HG03139 (cell line): Measurements from ENCODE around the gene AMZ1.
"Not testable (repeated sequence)": the region's sequence is repeated elsewhere in the genome, so short reads cannot be mapped to it uniquely, and the experiment has no call there.

Experiments used
- ATAC-seq: cut with Tn5 transposase; IDR thresholded peaks from one replicate; pipeline ENCODE4 v1.9.1; 2021; ENCODE audit not compliant: unreplicated experiment

The AMZ1 gene

DNA sequence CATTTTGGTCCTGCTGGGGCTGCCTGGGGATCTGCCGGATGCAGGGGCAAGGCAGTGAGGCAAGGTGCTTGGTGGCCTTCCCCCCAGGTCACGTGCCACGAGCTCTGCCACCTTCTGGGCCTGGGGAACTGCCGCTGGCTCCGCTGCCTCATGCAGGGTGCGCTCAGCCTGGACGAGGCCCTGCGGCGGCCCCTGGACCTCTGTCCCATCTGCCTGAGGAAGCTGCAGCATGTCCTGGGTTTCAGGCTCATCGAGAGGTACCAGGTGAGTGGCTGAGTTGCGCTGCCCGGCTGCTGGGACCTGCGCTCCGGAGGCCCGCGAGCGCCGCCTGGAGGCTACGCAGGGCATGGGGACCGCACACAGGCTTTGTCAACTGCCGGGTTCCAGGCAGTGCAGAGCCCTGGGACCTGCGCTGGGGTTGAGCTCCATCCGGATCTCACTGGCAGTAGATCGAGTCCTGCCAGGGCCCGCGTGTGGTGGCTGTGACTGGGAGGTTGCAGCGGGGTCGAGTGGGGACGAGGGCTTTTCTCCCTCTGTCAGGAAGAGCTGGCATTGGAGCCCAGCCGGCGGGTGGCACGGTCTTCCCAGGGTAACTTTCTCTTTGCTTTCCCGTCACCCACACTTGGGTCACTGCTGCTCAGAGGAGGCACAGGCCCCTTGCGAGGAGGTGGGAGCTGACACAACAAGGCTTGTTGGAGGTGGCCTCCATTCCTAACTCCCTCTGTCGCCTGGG, 21.7 kb downstream of the AMZ1 start:
- peak; percentile 75 for ATAC-seq

GRCh38 chr7:2710286-2710655, 22.3 kb downstream of the AMZ1 start:
- no peak for ATAC-seq

GRCh38 chr7:2710901-2711551, 23.0 kb downstream of the AMZ1 start:
- ATAC-seq, result peak; percentile 33

- ATAC-seq, result no peak
Measured at GRCh38 chr7:2711895-2712675, 24.1 kb downstream of the AMZ1 start.

DNA sequence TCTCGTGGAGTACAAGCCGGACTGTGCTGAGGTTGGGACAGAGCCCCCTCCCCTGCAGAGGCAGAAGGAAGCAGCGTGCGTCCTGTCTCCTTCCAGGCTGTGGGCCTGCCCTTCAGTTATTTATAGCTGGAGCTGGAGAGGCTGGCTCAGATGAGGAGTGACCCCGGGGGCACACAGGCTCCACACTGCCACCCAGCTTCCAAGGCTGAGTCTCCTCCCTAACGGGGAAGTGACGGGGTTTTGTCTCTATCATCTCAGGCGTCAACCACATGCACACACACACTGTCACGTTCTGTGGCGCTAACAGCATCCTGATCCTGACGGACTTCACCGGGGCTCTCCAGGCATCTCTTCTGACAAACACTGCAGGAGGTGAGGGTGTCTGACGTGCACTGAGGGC, 25.4 kb downstream of the AMZ1 start:
- no peak for ATAC-seq

DNA sequence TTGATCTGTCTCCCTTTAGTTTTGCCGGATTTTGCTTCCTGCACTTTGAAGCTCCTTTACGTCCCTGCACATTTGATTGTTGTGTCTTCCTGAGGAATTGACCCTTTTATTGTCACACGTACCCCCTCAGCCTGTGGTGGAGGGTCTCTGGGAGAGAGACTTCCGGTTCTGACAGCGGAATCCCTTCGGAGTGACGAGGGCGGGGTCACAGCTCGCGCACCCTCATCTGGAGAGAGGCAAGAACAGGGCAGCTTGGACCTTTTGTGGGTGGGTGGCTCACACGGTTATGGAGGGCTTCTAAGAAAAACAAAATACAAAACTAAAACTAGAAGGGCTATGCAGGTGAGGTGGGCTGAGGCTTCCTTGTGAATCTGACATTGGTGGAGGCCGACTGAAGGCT, 26.0 kb downstream of the AMZ1 start:
- ATAC-seq, result no peak

DNA sequence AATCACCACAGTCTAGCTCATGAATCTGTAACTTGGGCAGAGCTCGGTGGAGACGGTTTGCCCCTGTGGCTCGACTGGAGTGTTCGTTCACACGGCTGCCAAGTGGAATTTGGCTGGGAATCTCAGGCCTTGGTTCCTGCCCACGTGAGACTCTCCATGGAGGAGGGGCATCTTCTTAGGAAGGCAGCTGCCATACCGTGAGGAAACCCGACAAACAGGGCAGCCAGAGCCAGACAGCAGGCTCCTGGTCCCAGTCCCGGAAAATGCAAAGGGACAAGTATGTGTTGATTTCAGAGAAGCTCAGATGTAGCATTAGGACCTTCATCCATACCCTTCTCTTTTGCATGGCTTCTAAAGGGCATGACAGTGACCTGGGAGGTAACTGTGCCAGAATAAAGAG, 26.6 kb downstream of the AMZ1 start:
- ATAC-seq, result no peak

DNA sequence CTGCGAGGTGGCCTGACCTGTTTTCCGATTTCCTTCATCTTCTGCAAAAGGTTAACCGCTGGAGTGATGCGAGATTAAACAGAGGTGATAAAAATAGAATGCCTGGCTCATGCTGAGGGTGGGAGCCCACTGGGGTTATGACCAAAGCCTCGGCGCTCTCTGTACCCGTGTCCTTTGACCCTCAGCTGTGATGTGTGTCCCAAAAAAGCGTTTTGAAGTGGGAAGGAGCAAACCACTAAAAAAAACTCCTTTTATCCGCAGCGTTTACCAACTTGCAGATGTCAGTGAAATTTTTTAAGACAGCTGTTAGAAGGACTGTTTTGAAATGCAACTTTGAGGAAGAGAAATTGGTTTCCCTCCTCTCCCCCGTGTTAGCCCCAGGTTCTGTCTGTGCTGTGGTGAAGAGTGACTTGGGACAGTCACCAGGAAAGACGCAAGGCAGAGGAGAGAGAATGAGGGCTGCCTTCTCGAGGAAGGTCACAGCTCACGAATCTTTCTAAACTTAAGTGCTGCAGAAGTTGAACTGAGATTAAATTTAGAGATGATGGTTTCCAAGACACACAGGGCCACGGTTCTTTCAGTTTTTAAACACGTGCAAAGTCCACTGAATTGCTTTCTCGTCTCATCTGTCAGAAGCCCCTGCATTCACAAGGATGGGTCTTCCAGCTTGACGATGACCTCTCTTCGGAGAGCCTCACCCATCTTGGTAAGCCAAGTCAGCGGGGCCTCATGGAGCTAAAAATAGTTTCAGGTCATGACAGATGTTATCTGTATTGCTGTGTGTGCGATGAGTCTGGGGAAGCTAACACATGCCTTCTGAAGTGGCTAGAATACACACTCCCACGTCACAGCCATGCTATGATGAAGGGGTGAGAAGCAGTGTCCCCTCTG, 27.6 kb downstream of the AMZ1 start:
- ATAC-seq, result no peak

DNA sequence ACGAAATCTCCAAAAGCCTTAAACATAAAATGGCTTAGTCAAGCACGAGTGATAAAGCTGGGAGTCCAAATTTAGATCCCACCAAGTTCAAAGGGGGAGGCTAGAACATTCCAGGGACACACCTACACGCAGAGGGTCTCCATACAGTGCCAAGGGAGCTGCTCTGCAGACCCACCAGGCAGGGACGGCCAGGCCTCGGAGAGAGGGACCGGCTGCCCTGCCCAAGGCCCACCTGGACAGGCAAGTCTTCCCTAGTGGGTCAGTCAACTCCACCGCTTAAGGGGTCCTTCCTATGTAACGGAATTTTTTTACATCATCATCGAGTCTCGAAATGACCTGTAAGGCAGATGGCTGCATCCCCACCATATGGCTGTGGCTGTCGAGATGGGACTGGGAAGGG, 28.5 kb downstream of the AMZ1 start:
- no peak for ATAC-seq

DNA sequence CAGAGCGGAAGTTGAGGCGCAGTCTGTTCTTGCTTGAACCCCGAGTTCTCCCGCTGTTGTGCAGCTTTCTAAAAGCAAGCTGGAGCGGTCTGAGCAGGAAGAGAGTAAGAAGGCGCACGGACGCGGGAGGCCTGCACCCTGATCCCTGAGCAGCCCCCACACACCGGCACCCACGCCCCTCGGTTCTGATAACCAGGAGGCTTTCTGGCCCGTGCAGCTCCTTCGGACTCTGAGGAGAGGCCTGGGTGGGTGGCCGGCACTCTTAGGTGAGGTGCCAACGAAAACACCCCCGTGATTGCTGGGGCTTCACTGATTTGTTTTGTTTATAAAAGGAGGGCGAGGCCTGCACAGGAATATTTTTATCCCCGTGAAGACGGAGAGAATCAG, 28.9 kb downstream of the AMZ1 start:
- no peak for ATAC-seq

DNA sequence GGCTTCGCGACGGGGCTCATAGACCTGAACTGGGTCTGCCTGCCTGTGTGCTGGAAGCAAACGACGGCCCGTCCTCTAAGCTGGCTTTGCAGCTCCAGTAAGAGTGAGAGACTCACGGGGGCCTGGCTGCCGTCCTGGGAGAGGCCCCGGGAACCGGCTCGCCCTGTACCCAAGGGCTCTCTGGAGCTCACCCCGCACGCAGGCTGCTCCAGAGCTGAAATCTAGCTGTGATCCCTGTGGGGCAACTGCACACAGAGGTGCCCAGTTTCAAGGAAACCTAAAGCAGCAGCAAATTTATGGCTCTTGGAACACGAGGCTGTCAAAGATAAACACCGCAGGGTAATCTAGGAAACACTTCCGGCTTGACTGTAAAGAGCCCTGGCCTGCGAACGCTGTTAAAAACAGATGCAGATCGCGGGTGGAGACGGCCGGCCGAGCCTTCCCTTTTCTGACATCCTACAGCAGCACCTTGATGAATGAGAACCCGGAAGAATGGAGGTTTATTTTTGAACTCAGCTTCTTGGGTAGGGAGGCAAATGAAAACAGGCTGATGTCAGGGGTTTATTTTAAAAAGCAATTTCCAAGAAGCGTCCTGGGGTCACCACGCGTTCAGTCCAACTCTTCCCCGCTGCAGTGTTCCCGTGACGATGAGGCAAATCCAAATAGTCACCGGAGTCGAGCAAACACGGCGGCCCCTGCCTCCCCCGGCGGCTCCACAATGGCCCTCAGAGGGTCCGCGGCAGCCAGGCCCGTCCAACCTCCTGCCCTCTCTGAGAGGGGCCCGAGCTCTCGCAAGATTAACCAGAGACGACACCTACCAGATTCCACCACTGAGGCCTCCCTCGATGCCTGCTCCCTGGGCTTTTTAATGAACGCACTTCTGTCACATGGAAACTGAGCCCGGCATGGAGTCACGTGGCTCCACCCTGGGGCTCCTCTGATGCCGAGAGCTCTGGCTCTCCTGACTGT, 29.6 kb downstream of the AMZ1 start:
- ATAC-seq, result no peak

- ATAC-seq, result no peak
Measured at GRCh38 chr7:2718296-2718965, 30.4 kb downstream of the AMZ1 start.

DNA sequence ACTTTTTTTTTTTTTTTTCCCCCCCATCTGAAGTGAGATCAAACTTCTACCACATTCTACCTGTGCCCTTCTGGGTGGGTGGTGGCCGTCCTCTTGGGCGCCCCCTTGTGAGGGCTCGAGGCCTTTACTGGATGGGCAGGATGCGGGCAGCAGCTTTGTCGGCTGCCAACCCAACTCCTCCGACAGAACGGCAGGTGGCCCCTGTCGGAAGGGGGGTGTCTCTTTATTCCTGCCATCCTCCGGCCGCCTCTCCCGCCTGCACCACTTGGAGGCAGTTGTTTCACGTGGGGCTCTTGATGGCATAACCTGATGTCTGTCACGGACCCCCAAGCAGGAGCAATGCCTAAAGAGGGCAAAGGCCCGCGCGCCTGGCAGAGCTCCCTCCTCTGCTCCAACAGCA, 31.0 kb downstream of the AMZ1 start:
- ATAC-seq, result no peak

GRCh38 chr7:2720024-2720423, 32.0 kb downstream of the AMZ1 start:
- ATAC-seq, result no peak

DNA sequence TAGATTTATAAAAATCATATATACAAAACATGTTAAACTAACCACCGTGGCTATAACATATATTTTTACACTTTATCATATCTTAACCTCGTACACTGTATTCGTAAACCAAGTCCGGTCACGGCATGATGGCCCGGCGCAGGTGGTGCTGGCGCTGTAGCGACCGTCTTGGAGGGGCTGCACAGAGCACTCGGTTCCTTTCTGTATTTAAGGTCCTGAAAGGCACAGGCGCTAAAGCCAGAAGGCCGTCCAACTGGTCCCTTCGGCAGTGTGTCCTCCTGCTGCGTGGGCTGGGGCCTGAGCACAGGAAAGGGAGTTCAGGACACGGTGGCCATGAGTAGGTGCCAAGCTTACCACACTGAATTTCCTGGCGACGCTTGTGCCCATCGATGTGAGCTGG, 33.8 kb downstream of the AMZ1 start:
- ATAC-seq, result no peak

DNA sequence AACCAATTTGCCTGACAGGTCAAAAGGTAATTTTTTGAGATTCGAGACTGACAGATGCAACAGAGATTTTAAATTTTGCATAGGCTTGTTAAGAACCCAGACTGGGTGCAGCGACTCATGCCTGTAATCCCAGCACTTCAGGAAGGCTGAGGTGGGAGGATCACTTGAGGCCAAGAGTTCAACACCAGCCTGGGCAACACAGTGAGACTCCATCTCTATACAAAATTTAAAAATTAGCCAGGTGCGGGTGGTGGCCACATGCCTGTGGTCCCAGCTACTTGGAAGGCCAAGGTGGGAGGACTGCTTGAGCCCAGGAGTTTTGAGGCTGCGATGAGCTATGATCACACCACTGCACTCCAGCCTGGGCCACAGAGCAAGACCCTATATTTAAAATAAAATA, 34.6 kb downstream of the AMZ1 start:
- no peak for ATAC-seq

GRCh38 chr7:2723138-2723850, 35.3 kb downstream of the AMZ1 start:
- no peak for ATAC-seq

DNA sequence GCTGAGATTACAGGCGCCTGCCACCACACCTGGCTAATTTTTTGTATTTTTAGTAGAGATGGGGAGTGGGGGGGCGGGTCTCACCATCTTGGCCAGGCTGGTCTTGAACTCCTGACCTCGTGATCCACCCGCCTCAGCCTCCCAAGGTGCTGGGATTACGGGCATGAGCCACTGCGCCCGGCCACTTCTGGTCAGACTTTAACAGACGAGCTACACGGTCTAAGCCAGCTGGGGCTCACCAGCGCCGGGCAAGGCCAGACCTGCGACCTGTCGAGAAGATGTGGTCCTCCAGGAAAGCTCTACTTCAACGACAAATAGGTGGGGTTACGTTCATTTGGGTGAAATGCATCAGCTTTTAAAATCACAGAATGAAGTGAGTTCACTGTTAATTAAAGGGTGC, 36.0 kb downstream of the AMZ1 start:
- ATAC-seq, result not testable (repeated sequence)
